ENCODE measurements around the gene KANK4.

DNA sequence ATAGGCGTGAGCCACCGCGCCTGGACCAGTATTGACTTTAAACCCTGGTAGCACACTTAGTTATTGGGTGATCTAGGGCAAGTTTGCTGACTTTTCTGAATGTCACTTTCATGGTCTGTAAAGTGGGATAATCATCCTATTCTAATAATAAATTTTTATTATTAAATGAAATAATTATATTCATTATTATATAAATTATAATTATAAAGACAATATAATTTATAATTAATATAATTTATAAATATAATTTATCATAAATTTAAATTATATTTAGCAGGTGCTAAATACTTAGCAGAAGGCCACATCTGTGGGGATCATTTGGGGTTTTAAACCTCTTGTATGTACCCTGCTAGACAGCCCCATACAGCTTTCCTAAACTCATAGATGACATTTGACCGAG, 59.7 kb downstream of the KANK4 start:
- TF ChIP-seq POLR2A (IDR thresholded peaks at IDR 0.05): no peak
- TF ChIP-seq, protein P1, sequence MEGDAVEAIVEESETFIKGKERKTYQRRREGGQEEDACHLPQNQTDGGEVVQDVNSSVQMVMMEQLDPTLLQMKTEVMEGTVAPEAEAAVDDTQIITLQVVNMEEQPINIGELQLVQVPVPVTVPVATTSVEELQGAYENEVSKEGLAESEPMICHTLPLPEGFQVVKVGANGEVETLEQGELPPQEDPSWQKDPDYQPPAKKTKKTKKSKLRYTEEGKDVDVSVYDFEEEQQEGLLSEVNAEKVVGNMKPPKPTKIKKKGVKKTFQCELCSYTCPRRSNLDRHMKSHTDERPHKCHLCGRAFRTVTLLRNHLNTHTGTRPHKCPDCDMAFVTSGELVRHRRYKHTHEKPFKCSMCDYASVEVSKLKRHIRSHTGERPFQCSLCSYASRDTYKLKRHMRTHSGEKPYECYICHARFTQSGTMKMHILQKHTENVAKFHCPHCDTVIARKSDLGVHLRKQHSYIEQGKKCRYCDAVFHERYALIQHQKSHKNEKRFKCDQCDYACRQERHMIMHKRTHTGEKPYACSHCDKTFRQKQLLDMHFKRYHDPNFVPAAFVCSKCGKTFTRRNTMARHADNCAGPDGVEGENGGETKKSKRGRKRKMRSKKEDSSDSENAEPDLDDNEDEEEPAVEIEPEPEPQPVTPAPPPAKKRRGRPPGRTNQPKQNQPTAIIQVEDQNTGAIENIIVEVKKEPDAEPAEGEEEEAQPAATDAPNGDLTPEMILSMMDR (IDR thresholded peaks at IDR 0.05): no peak
- TF ChIP-seq EP300 (IDR thresholded peaks at IDR 0.05): no peak
